PC-3 (cell line): ENCODE data around the gene MS4A4A. TPM values are rescaled to one million over a fixed set of nuclear protein-coding genes. Genes with fewer than 3 reads are reported as not detected.
"Not testable (repeated sequence)": the region's sequence is repeated elsewhere in the genome, so short reads cannot be mapped to it uniquely, and the experiment has no call there.

Experiments
- ATAC-seq: fragments of 200-7000 bp; cut with Tn5 transposase; 2 replicates; pipeline ENCODE4 v1.9.1; 2020; ENCODE audit warnings: mild to moderate bottlenecking, moderate library complexity
- BruUV-seq: library from RNA; stranded (reverse); fragments of 400-500 nt; replicated peaks from 2 replicates; lab custom pipeline; 2021; lab: Mats Ljungman, UMichigan
- CTCF ChIA-PET: fragments of 300-600 bp; sonication (Branson Sonifier 250); formaldehyde crosslinking; loops from one replicate; lab custom pipeline; 2022; ENCODE audit warnings: antibody characterized with exemption; lab: Charles Lee
- POLR2A ChIA-PET: fragments of 300-600 bp; sonication (Branson Sonifier 250); formaldehyde crosslinking; loops from one replicate; lab custom pipeline; 2022; ENCODE audit warnings: antibody characterized with exemption; ENCODE audit not compliant: unreplicated experiment; lab: Charles Lee
- DNase-seq: peaks from one replicate; pipeline ENCODE4 v3.0.0-alpha.2; 2015
- H2AFZ ChIP-seq: fragments of 300-600 bp; sonication (generic); 2 replicates; pipeline ENCODE4 v1.6.0; 2016; ENCODE audit warnings: antibody characterized with exemption, low read length
- H3F3A ChIP-seq: fragments of 300-600 bp; sonication (generic); one replicate; pipeline ENCODE4 v1.6.0; 2017; ENCODE audit warnings: antibody characterized with exemption, low read length, control low read depth, mild to moderate bottlenecking; ENCODE audit not compliant: unreplicated experiment
- H3K27ac ChIP-seq: fragments of 300-600 bp; sonication (generic); 2 replicates; pipeline ENCODE4 v1.5.1; 2016; ENCODE audit warnings: mild to moderate bottlenecking, low read length
- H3K27me3 ChIP-seq: fragments of 300-600 bp; sonication (generic); 2 replicates; pipeline ENCODE4 v1.6.1; 2016; ENCODE audit warnings: low read length, mixed read lengths
- H3K36me3 ChIP-seq: fragments of 300-600 bp; sonication (generic); 2 replicates; pipeline ENCODE4 v1.6.1; 2016; ENCODE audit warnings: low read depth, mixed run types, low read length, mixed read lengths
- H3K4me1 ChIP-seq: fragments of 300-600 bp; sonication (generic); 2 replicates; pipeline ENCODE4 v1.5.1; 2016; ENCODE audit warnings: low read length; ENCODE audit not compliant: insufficient read depth
- H3K4me2 ChIP-seq: fragments of 300-600 bp; sonication (generic); 2 replicates; pipeline ENCODE4 v1.6.0; 2016; ENCODE audit warnings: low read length
- H3K4me3 ChIP-seq: fragments of 300-600 bp; sonication (generic); 2 replicates; pipeline ENCODE4 v1.5.1; 2016; ENCODE audit warnings: mild to moderate bottlenecking, low read length, mixed read lengths
- H3K79me2 ChIP-seq: fragments of 300-600 bp; sonication (generic); 2 replicates; pipeline ENCODE4 v1.6.1; 2017; ENCODE audit warnings: low read length, mixed read lengths
- H3K9ac ChIP-seq: fragments of 300-600 bp; sonication (generic); 2 replicates; pipeline ENCODE4 v1.6.0; 2016; ENCODE audit warnings: mild to moderate bottlenecking, low read length
- H3K9me2 ChIP-seq: fragments of 300-600 bp; sonication (generic); replicated peaks from 2 replicates; pipeline ENCODE4 v1.6.1; 2016; ENCODE audit warnings: mixed run types, low read length, mixed read lengths
- H3K9me3 ChIP-seq: fragments of 300-600 bp; sonication (generic); 2 replicates; pipeline ENCODE4 v1.6.1; 2016; ENCODE audit warnings: low read length, mixed read lengths
- H4K20me1 ChIP-seq: fragments of 300-600 bp; sonication (generic); 2 replicates; pipeline ENCODE4 v1.6.1; 2016; ENCODE audit warnings: low read length, mixed read lengths
- EZH2 ChIP-seq: fragments of 300-600 bp; sonication (generic); IDR thresholded peaks from one replicate; pipeline ENCODE4 v1.6.1; 2017; ENCODE audit warnings: antibody characterized with exemption, mild to moderate bottlenecking, low read length; ENCODE audit not compliant: unreplicated experiment
- EZH2phosphoT487 ChIP-seq: fragments of 300-600 bp; sonication (generic); IDR thresholded peaks from 2 replicates; pipeline ENCODE4 v1.6.1; 2018; ENCODE audit warnings: mild to moderate bottlenecking, antibody characterized with exemption, low read length, borderline replicate concordance
- intact Hi-C: fragments of 100-400 bp; cut with micrococcal nuclease; formaldehyde crosslinking; loops from 2 replicates; pipeline ENCODE4 v1.9.0; 2023
- total RNA-seq: library from RNA; depleted of rRNA; stranded (reverse); fragments of >200 nt; gene quantifications from 2 replicates; pipeline ENCODE4 v1.2.3, GENCODE V29; 2014
- TF ChIP-seq, protein P1 (sequence below): fragments of 300-600 bp; sonication (generic); conservative IDR thresholded peaks from 2 replicates; pipeline ENCODE4 v1.5.1; 2017; ENCODE audit warnings: antibody characterized with exemption, low read depth, mild to moderate bottlenecking, low read length

MS4A4A gene
- total RNA-seq, 1 experiment from 2014 or later, result not detected

DNA sequence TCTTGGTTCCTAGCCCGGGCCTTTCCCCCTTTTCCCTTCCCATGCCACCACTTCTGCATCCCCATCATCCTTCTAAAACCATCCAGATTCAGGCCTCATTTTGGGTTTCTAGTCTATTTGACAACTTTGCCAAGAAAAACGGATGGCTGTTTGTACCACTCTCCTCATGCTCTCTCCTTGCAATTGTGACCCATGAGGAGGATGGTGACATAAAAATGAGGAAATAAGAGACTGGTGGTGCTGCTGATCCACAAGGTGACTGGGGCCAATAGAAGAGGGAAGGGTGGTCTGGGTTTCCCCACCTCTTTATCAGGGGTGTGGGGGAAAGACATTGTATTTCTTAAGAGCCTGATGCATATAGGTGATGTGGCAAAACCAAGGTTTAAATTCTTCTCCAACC is 1.0 kb downstream of the MS4A4A start:
- DNase-seq (no peak), ATAC-seq (no peak)
- TF ChIP-seq, protein P1, sequence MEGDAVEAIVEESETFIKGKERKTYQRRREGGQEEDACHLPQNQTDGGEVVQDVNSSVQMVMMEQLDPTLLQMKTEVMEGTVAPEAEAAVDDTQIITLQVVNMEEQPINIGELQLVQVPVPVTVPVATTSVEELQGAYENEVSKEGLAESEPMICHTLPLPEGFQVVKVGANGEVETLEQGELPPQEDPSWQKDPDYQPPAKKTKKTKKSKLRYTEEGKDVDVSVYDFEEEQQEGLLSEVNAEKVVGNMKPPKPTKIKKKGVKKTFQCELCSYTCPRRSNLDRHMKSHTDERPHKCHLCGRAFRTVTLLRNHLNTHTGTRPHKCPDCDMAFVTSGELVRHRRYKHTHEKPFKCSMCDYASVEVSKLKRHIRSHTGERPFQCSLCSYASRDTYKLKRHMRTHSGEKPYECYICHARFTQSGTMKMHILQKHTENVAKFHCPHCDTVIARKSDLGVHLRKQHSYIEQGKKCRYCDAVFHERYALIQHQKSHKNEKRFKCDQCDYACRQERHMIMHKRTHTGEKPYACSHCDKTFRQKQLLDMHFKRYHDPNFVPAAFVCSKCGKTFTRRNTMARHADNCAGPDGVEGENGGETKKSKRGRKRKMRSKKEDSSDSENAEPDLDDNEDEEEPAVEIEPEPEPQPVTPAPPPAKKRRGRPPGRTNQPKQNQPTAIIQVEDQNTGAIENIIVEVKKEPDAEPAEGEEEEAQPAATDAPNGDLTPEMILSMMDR, result no peak
- TF ChIP-seq EZH2phosphoT487 (no peak), EZH2 (no peak)
- no peak overlapping the region for H3K4me2 ChIP-seq
- no peaks in the 10 kb centered on the region for H3K4me1 ChIP-seq
- H2AFZ ChIP-seq, result no peak overlapping the region
- H3K4me3 ChIP-seq, result no peak overlapping the region
- H3K27ac ChIP-seq, result no peak overlapping the region
- H3K27me3 ChIP-seq, result peaks cover 9% of the 10 kb centered on the region
- no peaks in the 10 kb centered on the region for H3K79me2 ChIP-seq
- H3K9ac ChIP-seq, result no peak overlapping the region
- POLR2A ChIA-PET, result no interaction called here
- CTCF ChIA-PET, result no interaction called here
- no peaks in the 10 kb centered on the region for H3K9me3 ChIP-seq
- BruUV-seq, result no TSS peak
- intact Hi-C loops, result no loop called here
- no peaks in the 10 kb centered on the region for H4K20me1 ChIP-seq
- no peaks in the 10 kb centered on the region for H3K9me2 ChIP-seq
- no peaks in the 10 kb centered on the region for H3F3A ChIP-seq
- no peaks in the 10 kb centered on the region for H3K36me3 ChIP-seq

DNA sequence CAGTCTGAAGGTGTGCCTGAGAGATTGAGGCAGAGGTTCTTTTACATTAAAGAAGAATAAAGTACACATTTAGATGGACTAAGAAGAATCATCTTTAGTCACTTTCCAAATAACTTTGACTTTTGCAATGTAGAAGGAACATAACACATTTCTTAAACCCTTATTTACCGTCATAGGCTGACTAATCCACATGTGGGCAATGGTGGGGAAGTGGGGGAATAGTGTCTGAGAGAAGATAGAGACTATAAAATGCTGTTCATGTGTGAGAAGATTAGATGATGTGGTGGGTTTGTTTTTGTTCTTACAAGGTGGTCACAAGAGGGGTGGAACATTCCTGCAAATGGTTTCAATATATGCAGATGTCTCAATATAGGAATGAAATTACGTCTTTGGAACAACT is 1.8 kb downstream of the MS4A4A start:
- ChIA-PET CTCF (no interaction called here), POLR2A (no interaction called here)
- no TSS peak for BruUV-seq
- Histone ChIP-seq H2AFZ (no peak overlapping the region), H3K79me2 (no peaks in the 10 kb centered on the region), H3K4me3 (no peak overlapping the region), H3K9ac (no peak overlapping the region), H3K4me1 (no peaks in the 10 kb centered on the region), H4K20me1 (no peaks in the 10 kb centered on the region), H3K27me3 (peaks cover 7% of the 10 kb centered on the region), H3K4me2 (no peak overlapping the region), H3F3A (no peaks in the 10 kb centered on the region), H3K9me2 (no peaks in the 10 kb centered on the region), H3K9me3 (no peaks in the 10 kb centered on the region), H3K36me3 (no peaks in the 10 kb centered on the region), H3K27ac (no peak overlapping the region)
- intact Hi-C loops, result no loop called here
- DNase-seq (no peak), ATAC-seq (no peak)
- no peak for TF ChIP-seq EZH2
- TF ChIP-seq, protein P1, result no peak
- TF ChIP-seq EZH2phosphoT487, result no peak

DNA sequence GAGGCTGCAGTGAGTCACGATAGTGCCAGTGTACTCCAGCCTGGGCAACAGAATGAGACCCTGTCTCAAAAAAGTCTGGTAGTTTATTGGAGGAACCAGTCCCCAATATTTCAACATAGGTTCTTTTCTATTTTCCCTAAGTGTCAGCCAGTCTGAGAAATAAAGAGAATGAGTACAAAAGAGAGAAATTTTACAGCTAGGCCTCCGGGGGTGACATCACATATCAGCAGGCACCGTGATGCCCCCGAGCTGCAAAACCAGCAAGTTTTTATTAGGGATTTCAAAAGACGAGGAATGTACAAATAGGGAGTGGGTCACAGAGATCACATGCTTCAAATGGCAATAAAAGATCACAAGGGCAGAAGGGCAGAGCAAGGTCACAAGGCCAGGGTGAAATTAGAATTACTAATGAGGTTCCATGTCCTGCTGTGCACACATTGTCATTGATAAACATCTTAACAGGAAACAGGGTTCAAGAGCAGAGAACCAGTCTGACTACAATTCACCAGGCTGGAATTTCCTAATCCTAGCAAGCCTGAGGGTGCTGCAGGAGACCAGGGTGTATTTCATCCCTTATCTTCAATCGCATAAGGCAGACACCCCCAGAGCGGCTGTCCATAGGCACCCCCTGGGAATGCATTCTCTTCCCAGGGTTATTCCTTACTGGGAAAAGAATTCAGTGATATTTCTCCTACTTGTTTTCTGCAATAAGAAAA is 5.1 kb downstream of the MS4A4A start:
- H3K27ac ChIP-seq, H3K36me3 ChIP-seq, CTCF ChIA-PET, H4K20me1 ChIP-seq, H3K9ac ChIP-seq, POLR2A ChIA-PET, H3K27me3 ChIP-seq, ATAC-seq, H3K4me2 ChIP-seq, H3K9me2 ChIP-seq, H3K79me2 ChIP-seq, H3K4me1 ChIP-seq, intact Hi-C loops, BruUV-seq, H3K4me3 ChIP-seq, H3F3A ChIP-seq, DNase-seq, H3K9me3 ChIP-seq, H2AFZ ChIP-seq: not testable (repeated sequence)
